Pons (tissue), 1 donor: Measurements from ENCODE around the gene INF2.

Experiments
- DNase-seq: peaks from one replicate; pipeline ENCODE4 v3.0.0-alpha.2; 2016; ENCODE audit warnings: low spot score

The INF2 gene

GRCh38 chr14:104702673-104703072 lies 13.3 kb downstream of the INF2 start:
- DNase-seq, result peak; percentile 80

DNA sequence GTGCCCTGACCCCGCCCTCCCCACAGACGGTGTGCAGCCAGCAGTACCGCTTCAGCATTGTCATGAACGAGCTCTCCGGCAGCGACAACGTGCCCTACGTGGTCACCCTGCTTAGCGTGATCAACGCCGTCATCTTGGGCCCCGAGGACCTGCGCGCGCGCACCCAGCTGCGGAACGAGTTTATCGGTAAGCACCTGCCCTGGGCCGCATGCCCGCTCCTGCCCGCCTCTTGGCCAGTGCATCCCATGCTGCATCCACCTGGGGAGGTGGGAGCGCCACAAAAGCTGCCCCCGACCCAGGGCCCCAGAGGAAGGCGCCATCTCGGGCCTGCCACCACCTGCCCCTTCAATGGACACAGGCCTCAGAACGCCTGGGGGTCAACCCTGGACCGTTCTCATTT lies 13.9 kb downstream of the INF2 start:
- no peak for DNase-seq

- DNase-seq, result no peak
These were observed 14.8 kb downstream of the INF2 start for GRCh38 chr14:104704252-104704651.

DNA sequence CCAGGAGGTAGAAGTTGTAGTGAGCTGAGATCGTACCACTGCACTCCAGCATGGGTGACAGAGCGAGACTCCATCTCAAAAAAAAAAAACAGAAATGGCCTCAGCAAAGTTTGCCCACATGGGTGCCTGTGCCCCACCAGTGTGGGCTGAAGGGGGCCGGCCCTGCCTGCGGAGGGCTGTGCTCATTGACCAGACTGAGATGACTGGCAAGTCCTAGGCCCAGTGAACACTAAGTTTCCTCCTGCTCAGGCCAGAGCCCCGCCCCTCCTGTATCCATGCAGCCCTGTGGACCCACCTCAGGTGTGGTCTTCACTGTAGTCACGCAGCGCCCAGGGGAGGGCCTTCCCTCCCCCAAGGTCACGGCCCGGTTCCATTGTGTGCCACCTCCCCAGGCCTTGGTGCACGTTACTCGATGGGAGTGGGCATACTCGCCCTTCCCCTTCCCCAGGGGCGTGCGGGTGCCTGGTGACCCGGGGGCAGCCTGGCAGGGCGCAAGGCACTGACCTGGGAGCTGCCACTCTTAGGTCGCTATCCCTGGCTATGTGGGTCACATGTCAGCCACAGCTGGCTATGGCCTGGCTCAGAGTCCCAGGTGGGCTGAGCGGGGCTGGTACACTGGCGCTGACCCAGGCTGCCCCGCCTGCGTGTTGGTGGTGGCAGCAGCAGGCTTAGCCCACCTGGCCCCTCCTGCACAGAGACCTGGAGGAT lies 16.1 kb downstream of the INF2 start:
- DNase-seq, result no peak

DNA sequence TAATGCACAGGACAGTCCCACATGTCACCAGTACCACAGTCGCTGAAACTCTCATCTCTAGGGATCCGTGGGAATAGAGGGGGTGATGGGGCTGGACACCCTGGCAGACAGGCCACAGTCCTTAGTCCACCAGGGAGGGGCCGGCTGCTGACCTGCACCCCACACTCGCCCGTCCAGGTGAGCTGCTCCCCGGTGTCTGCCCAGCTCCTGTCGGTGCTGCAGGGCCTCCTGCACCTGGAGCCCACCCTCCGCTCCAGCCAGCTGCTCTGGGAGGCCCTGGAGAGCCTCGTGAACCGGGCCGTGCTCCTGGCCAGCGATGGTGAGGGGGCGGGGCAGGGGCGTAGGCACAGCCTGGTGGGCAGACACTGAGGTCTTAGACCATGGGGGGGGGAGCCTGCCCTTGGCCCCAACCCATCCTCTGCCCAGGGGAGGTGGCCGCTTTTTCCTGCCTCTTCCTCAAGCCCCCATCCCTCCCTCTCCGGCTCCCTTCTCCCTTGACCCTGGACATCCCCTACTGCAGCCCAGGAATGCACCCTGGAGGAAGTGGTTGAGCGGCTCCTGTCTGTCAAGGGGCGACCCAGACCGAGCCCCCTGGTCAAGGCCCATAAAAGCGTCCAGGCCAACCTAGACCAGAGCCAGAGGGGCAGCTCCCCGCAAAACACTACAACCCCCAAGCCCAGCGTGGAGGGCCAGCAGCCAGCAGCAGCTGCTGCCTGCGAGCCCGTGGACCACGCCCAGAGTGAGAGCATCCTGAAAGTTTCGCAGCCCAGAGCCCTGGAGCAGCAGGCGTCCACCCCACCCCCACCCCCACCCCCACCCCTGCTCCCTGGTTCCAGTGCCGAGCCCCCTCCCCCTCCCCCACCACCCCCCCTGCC lies 17.6 kb downstream of the INF2 start:
- DNase-seq, result no peak

GRCh38 chr14:104707608-104708595 lies 18.5 kb downstream of the INF2 start:
- DNase-seq, result no peak

- peak; percentile 47 for DNase-seq
These were observed 19.3 kb downstream of the INF2 start for GRCh38 chr14:104708606-104709268.

- no peak for DNase-seq
These were observed 20.1 kb downstream of the INF2 start for GRCh38 chr14:104709387-104710039.

- DNase-seq, result no peak
These were observed 20.8 kb downstream of the INF2 start for GRCh38 chr14:104710071-104710735.

- no peak for DNase-seq
These were observed 23.7 kb downstream of the INF2 start for GRCh38 chr14:104712881-104713734.

DNA sequence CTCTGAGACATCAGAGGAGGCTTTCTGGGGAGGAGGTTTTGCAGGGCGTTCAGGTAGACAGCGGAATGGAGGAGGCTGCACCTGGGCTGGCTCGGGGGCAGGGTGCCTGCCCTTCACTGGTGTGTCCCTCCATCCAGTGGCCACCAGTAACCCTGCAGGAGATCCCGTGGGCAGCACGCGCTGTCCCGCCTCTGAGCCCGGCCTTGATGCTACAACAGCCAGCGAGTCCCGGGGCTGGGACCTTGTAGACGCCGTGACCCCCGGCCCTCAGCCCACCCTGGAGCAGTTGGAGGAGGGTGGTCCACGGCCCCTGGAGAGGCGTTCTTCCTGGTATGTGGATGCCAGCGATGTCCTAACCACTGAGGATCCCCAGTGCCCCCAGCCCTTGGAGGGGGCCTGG lies 24.6 kb downstream of the INF2 start:
- DNase-seq, result no peak

- DNase-seq, result no peak
These were observed 25.3 kb downstream of the INF2 start for GRCh38 chr14:104714681-104715080.

DNA sequence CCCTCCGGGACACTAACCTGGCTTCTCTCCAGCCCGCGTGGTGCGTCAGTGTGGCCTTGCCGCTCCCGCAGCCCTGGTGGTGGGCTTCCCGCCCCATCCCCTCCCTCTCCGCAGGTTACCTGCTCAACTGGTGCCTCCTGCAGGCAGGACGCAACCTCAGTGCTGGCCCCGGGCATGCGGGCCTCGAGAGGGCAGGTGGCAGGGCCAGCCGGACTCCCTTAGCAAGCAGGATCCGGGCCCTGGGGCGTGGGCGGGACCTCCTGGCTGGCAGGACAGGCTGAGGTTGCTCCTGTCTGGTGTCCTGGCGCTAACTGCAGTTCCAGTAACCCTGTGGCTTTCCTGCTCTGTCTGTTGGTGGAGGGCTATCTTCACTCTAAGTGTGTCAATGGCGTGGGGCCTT lies 26.0 kb downstream of the INF2 start:
- no peak for DNase-seq

- DNase-seq, result no peak
These were observed 26.5 kb downstream of the INF2 start for GRCh38 chr14:104715871-104716270.

DNA sequence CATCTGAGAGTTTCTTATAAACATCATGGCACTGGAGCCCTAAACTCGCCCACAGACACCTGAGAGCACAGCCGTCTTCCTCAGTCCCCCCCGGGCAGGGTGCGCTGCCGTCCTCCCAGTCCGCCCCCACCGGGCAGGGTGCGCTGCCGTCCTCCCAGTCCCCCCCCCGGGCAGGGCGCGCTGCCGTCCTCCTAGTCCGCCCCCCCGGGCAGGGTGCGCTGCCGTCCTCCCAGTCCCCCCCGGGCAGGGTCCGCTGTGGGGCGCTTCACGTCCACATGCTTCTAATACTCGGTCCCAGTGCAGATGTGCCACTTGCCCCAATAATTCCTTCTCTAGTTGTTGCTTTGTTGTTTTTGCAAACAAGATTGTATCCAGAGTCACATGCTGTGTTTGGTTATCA lies 27.7 kb downstream of the INF2 start:
- peak; percentile 22 for DNase-seq

DNA sequence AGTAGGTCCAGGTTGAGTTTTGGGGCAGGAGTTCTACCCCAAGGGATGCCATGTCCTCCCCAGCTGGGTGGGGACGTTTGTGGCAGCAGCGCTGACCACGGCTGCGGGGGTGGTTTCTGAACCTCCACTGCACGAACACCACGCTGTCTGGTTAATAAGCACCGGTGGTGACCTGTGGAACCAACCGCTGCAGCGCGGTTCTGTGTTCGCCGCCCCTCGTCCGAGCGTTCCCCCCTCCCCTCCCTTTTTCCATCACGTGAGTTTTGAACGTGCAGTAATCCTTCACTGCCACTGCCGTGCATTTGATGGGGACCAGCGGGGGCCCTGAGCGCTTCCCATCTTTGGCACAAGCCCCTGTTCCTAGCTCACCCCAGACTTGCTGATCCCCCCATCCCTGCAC lies 28.2 kb downstream of the INF2 start:
- DNase-seq, result no peak

DNA sequence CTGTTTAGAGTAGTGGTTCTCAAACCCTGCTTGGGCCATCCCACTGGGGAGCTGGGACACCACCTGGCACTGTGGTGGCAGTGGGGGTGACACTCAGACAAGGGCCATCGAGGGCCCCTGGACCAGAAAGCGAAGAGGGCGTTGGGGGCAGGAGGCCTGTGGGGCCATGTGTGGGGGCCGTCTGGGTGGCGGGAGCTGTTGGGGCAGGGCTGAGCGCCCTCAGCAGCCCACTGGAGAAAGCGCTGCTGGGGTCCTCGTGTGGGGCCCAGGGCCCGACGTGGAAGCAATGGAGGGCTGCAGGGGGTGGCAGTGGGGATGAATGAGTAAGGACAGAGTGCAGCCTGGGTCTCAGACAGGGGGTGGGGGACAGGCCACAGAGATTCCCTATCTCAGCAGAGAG lies 28.7 kb downstream of the INF2 start:
- no peak for DNase-seq

- no peak for DNase-seq
These were observed 29.5 kb downstream of the INF2 start for GRCh38 chr14:104718871-104719270.

- DNase-seq, result no peak
These were observed 29.9 kb downstream of the INF2 start for GRCh38 chr14:104719343-104719742.
